ENCODE measurements around the gene ZNF653.

- TF ChIP-seq CTCF (conservative IDR thresholded peaks at IDR 0.05; ENCODE audit: low read length), result no peak
- TF ChIP-seq EZH2phosphoT487 (IDR thresholded peaks at IDR 0.05; ENCODE audit: borderline replicate concordance), result no peak
Observed at GRCh38 chr19:11506101-11506555, 489 bp upstream of the ZNF653 start.

Measured in Loucy (cell line).